Smooth muscle cell (in vitro differentiated cells): ENCODE results near the gene CDH20. TPM values are rescaled to one million over a fixed set of nuclear protein-coding genes. Genes with fewer than 3 reads are reported as not detected.

Source experiments
- DNase-seq: peaks from one replicate; lab custom pipeline; 2025; ENCODE audit not compliant: unreplicated experiment; lab: John Stamatoyannopoulos, UW
- H2AFZ ChIP-seq: fragments of 200-600 bp; sonication (generic); 2 replicates; pipeline ENCODE4 v1.6.0; 2016; ENCODE audit warnings: antibody characterized with exemption, low read depth, mild to moderate bottlenecking
- H3F3A ChIP-seq: fragments of 200-600 bp; sonication (generic); 2 replicates; pipeline ENCODE4 v1.6.0; 2017; ENCODE audit warnings: antibody characterized with exemption, low read depth
- H3K27ac ChIP-seq: fragments of 200-600 bp; sonication (generic); 2 replicates; pipeline ENCODE4 v1.5.1; 2016; ENCODE audit warnings: low read depth, mild to moderate bottlenecking
- H3K27me3 ChIP-seq: fragments of 200-600 bp; sonication (generic); 2 replicates; pipeline ENCODE4 v1.6.1; 2016; ENCODE audit warnings: low read depth, mild to moderate bottlenecking
- H3K36me3 ChIP-seq: fragments of 200-600 bp; sonication (generic); 2 replicates; pipeline ENCODE4 v1.5.1; 2016; ENCODE audit warnings: low read depth
- H3K4me1 ChIP-seq: fragments of 200-600 bp; sonication (generic); 2 replicates; pipeline ENCODE4 v1.5.1; 2016; ENCODE audit warnings: low read depth
- H3K4me2 ChIP-seq: fragments of 200-600 bp; sonication (generic); 2 replicates; pipeline ENCODE4 v1.6.0; 2016; ENCODE audit warnings: mild to moderate bottlenecking
- H3K4me3 ChIP-seq: fragments of 200-600 bp; sonication (generic); 2 replicates; pipeline ENCODE4 v1.5.1; 2016; ENCODE audit warnings: mild to moderate bottlenecking
- H3K79me2 ChIP-seq: fragments of 200-600 bp; sonication (generic); 2 replicates; pipeline ENCODE4 v1.6.0; 2016; ENCODE audit warnings: low read depth, mild to moderate bottlenecking
- H3K9ac ChIP-seq: fragments of 200-600 bp; sonication (generic); 2 replicates; pipeline ENCODE4 v1.6.0; 2016; ENCODE audit warnings: low read depth
- H3K9me3 ChIP-seq: fragments of 200-600 bp; sonication (generic); replicated peaks from 2 replicates; pipeline ENCODE4 v1.5.1; 2016; ENCODE audit warnings: low read depth
- H4K20me1 ChIP-seq: fragments of 200-600 bp; sonication (generic); 2 replicates; pipeline ENCODE4 v1.6.0; 2016; ENCODE audit warnings: low read depth
- WGBS: methylation state at CpG from one replicate; pipeline ENCODE4 v1.1.7; 2016; ENCODE audit warnings: low lambda C conversion rate; 5-methylcytosine and 5-hydroxymethylcytosine counted together
- polyA plus RNA-seq: library from polyadenylated mRNA; unstranded; fragments of >200 nt; fragmentation: Nextera tagmentation; extraction: Ambion mirVana; gene quantifications from 2 replicates; pipeline ENCODE4 v1.2.1, GENCODE V29; 2016
- total RNA-seq: library from RNA; depleted of rRNA; stranded (reverse); fragments of >200 nt; gene quantifications from 2 replicates; pipeline ENCODE4 v1.2.3, GENCODE V29; 2014
- TF ChIP-seq, protein P1 (sequence below): fragments of 200-600 bp; sonication (generic); IDR thresholded peaks from 2 replicates; pipeline ENCODE4 v1.5.1; 2017; ENCODE audit warnings: borderline replicate concordance, mild to moderate bottlenecking, antibody characterized with exemption; ENCODE audit not compliant: insufficient read depth, poor library complexity, severe bottlenecking

Gene CDH20
- total and polyA plus RNA-seq, 2 experiments from 2014 or later: 0.10 TPM; not detected in 1

DNA sequence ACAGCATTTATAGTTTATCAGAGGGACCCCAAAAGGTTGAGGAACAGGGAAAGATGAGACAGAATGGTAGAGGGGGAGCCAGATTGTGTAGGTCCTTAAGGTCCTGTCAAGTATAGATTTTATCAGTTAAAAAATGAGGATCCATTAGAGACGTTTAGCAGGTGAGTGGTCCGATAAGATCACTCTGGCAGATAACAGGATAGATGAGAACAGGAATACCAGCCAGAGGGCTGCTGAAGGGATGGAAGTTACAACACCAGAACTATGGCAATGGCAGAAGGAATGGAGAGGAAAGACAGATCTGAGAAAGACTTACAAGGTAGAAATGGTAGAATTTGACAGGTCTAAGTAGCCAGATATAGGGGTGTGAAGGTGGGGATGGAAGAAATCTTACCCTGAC lies 141.7 kb downstream of the CDH20 start:
- Histone ChIP-seq H3K27me3 (peaks cover 8% of the 10 kb centered on the region), H3K4me3 (no peak overlapping the region), H3K36me3 (no peaks in the 10 kb centered on the region), H3K27ac (no peak overlapping the region), H4K20me1 (no peaks in the 10 kb centered on the region), H3F3A (no peaks in the 10 kb centered on the region), H3K9me3 (no peaks in the 10 kb centered on the region), H3K9ac (no peak overlapping the region), H3K79me2 (no peaks in the 10 kb centered on the region), H2AFZ (no peak overlapping the region), H3K4me2 (no peak overlapping the region), H3K4me1 (peaks cover 13% of the 10 kb centered on the region)
- WGBS: 59% methylated on average over 2 of the region's 2 CpGs
- TF ChIP-seq, protein P1, sequence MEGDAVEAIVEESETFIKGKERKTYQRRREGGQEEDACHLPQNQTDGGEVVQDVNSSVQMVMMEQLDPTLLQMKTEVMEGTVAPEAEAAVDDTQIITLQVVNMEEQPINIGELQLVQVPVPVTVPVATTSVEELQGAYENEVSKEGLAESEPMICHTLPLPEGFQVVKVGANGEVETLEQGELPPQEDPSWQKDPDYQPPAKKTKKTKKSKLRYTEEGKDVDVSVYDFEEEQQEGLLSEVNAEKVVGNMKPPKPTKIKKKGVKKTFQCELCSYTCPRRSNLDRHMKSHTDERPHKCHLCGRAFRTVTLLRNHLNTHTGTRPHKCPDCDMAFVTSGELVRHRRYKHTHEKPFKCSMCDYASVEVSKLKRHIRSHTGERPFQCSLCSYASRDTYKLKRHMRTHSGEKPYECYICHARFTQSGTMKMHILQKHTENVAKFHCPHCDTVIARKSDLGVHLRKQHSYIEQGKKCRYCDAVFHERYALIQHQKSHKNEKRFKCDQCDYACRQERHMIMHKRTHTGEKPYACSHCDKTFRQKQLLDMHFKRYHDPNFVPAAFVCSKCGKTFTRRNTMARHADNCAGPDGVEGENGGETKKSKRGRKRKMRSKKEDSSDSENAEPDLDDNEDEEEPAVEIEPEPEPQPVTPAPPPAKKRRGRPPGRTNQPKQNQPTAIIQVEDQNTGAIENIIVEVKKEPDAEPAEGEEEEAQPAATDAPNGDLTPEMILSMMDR: no peak
- no peak for DNase-seq

DNA sequence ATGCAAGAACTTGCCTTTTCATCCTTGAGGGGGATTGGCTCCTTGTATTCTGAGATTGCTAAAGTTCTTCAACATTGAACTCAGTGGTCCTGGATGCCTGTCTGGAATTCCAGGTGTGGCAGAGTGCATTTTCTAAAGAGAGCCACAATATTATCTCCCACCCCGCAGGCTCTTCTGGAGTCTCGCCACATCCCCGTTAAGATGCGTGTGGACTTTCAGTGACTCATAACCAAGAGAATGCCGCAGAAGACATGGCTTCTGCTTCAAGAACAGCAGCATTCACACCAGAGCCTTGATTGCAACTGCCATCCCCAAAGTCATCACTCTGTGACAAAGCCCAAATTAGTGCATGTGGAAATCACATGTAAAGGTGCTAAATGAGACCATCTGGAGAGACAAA lies 142.7 kb downstream of the CDH20 start:
- Histone ChIP-seq H4K20me1 (no peaks in the 10 kb centered on the region), H3K27me3 (peaks cover 8% of the 10 kb centered on the region), H3K79me2 (no peaks in the 10 kb centered on the region), H3K4me3 (no peak overlapping the region), H3K9me3 (no peaks in the 10 kb centered on the region), H3F3A (no peaks in the 10 kb centered on the region), H3K36me3 (no peaks in the 10 kb centered on the region), H3K9ac (no peak overlapping the region), H2AFZ (no peak overlapping the region), H3K27ac (no peak overlapping the region), H3K4me1 (peaks cover 8% of the 10 kb centered on the region), H3K4me2 (no peak overlapping the region)
- WGBS: 45% methylated on average over 5 of the region's 5 CpGs
- no peak for DNase-seq
- TF ChIP-seq, protein P1: no peak

DNA sequence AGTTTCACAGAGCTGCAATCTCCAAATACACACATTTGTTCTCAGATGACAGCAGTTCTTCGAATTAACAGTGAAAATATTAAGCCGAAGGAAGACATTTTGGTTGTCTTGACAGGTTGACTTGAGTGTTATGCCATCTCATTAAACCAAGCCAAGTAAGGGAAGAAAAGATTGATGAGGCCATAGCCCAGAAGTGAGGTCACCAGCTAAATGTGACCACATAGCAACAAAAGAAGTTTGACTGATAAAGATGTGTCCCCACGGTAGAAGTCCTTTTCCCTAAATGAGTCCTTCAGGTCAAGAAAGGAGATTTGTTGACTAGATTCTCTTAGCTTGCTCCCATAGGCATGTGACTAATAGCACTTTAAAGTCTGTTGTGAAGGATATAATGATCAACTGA lies 156.1 kb downstream of the CDH20 start:
- Histone ChIP-seq H3K4me3 (no peak overlapping the region), H2AFZ (no peak overlapping the region), H3K27me3 (no peaks in the 10 kb centered on the region), H3F3A (no peaks in the 10 kb centered on the region), H3K4me1 (no peaks in the 10 kb centered on the region), H4K20me1 (no peaks in the 10 kb centered on the region), H3K36me3 (no peaks in the 10 kb centered on the region), H3K27ac (no peak overlapping the region), H3K79me2 (no peaks in the 10 kb centered on the region), H3K9ac (no peak overlapping the region), H3K4me2 (no peak overlapping the region), H3K9me3 (no peaks in the 10 kb centered on the region)
- no peak for DNase-seq
- WGBS: 69% methylated on average over 3 of the region's 3 CpGs
- TF ChIP-seq, protein P1: no peak

DNA sequence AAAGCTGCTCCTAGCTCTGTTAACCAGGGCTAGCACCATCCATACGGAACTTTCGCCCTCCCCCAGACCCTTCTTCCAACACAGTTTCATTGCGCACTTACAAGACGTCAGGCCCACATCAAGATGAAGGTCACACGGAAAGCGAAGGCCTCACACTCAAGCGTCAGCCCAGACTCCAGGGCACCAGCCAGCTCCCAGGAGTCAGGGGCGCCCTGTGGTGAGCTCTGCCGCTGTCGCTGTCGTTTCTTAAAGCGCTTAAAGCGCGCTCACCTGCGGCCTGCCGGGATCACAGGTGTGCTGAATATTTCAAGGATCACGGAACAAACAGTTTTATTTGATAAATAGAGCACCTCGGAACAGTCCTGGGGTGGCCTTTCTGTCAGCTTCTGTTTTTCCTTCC lies 163.1 kb downstream of the CDH20 start:
- 70% methylated on average over 18 of the region's 18 CpGs for WGBS
- no peak overlapping the region for H3K27ac ChIP-seq
- H3K27me3 ChIP-seq: peaks cover 8% of the 10 kb centered on the region
- DNase-seq: no peak
- no peaks in the 10 kb centered on the region for H3K36me3 ChIP-seq
- no peaks in the 10 kb centered on the region for H3K9me3 ChIP-seq
- H3K4me2 ChIP-seq: no peak overlapping the region
- TF ChIP-seq, protein P1: no peak
- no peaks in the 10 kb centered on the region for H3F3A ChIP-seq
- H3K4me3 ChIP-seq: no peak overlapping the region
- no peaks in the 10 kb centered on the region for H4K20me1 ChIP-seq
- no peak overlapping the region for H3K9ac ChIP-seq
- no peaks in the 10 kb centered on the region for H3K4me1 ChIP-seq
- H3K79me2 ChIP-seq: no peaks in the 10 kb centered on the region
- no peak overlapping the region for H2AFZ ChIP-seq
